Measurements from ENCODE around the gene HACE1.

HACE1 gene

DNA sequence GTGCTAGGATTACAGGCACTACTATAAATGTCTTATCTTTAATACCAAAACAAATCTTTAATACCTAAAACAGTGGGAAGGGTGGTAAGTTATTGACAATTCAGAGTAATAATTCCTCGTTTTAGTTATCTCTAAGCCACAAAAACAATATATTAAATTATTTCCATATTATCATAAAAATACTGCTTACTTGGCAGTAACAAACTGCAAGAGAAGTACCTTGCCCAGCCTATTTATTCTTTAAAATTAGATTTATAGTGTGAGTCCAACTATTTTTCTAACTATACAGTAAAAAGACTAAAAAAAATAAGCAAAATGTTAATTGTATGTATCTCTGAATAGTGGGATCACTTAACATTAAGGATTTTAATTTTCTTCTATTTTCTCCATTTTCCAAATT lies 123.2 kb downstream of the HACE1 start:
- DNase-seq (ENCODE audit: low spot score), result no peak

DNA sequence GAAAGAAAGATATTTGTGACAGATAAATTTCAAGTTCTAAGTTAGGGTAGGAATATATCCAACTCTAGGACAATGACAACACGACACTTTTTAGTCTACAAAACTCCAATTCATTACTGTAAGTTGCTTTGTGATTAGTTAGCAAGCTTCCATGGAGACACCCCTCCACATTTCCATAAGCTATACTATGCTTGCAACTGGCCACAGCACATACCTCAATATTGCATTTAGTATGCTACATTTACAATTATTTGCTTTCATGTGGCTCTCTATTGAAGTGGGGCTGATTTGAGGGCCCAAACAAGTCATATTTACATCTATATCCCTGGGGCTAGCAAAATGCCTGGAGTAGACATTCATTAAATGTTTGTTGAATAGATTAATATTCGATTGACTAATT lies 129.3 kb downstream of the HACE1 start:
- no peak for DNase-seq (ENCODE audit: low spot score)

DNA sequence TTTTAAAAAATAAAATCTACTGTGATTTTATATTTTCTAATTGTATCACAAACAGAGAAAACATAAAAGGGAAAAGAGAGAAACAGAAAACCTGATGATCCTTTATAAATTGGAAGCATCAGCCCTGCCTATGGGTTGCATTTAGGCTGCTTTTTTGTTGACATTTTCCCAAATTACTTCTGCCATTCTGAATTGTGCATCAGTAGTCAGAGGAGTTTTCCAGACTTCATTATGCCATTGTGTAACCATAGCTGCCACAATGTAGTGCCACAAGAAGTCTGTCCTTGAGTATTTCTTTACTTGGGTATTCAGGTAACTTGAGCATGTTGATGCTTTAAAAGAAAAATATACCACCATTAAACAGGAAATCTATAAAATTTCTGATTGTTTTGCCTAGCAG lies 130.3 kb downstream of the HACE1 start:
- DNase-seq (ENCODE audit: low spot score), result no peak

DNA sequence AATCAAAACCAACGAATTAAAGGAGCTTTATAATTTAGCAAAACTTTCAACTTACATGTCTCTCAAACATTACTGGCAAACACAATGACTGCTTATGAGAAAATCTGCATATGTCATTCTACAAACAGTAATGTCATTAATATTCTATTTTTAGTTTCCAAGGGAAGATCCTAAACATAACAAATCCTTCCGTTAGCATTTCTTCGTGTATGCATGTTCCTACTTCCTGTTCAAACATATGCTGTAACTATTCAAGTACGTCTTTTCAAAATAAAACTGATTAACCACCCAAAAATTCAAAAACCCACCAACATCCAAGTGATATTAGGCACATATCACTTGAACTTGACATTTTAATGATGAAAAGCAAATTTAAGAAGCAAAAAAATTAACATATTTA lies 131.3 kb downstream of the HACE1 start:
- no peak for DNase-seq (ENCODE audit: low spot score)

DNA sequence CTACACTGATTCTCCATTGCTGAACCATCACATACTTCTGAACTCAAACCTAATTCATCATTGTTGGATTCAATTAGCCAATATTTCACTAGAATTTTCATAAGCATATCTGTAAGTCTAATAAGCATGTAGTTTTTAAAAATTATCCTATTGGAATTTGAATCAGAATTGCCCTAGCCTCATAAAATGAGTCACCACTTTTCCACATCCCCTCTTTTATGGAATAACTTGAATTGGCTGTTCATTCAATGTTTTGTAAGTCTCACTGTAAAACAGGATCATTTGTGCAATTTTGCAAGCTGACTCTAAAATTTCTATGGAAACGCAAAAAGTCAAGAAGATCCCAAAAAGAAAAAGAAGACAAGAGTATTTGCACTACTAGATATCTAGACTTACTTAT lies 141.0 kb downstream of the HACE1 start:
- DNase-seq (ENCODE audit: low spot score), result no peak

DNA sequence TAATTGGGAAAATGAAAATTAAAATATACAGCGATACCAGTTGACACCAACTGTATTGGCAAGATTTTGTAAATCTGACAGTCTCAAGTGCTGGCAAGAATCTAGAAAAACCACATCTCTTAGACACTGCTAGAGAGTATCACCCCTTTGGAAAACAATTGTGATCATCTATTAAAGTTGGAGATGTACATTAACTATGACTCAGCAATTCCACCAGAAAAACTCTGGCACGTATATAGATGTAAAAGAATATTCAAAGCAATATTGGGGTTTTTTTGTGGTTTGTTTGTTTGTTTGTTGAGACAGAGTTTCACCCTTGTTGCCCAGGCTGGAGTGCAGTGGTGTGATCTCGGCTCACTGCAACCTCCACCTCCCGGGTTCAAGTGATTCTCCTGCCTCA lies 142.9 kb downstream of the HACE1 start:
- DNase-seq (ENCODE audit: low spot score), result no peak

DNA sequence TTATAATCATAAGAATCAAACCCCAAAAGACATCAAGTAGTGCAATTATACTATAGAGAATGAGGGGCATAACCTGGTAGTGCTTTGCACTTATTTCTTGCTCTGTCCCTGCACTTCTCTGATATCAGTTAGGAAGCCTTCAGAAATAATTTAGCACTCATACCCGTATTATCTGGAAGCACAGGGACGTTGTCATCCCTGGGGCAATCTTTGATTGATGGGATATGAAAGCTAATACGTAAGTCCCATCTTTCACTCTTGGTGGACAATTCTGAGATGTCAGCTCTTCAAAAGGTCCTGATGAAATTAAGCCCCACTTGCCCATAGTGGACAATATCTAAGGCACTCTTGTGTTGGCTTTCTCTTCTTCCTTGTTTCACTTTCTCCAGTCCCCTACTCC lies 144.9 kb downstream of the HACE1 start:
- DNase-seq (ENCODE audit: low spot score), result no peak

DNA sequence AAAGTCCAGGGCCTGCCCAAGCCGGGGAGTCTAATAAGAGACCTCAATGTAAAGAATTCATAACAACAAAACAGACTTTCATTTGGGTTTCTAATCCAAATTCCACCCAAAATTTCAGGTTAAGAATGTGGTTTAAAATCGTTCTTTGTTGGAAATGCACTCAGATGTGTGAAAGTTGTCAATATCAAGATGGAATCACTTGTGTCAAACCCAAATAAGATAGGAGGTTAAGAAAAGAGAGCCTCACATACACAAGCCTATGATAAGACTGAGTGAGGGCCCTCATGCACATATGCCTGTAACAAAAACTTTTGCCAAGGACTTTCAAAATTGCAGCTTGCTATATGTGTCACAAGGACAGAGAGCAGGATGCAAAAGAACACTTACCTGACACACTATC lies 145.7 kb downstream of the HACE1 start:
- no peak for DNase-seq (ENCODE audit: low spot score)

DNA sequence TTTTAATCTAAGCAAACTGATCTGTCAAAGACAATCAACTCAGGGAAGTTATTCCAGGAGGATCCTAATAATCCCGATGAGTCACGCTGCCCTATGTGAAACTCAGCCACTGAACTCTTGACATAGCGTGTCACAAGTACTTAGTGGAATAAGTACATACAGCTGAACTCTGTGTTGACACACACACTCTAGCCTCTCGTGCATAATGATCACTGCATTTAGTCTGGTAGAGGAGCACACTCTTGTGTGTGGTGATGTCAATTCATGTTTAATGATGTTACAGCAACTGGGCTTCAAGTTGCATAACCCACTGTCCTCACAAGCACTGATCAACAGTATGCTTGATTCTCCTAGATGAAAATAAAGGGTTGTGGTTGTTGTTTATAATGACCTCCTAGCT lies 148.3 kb downstream of the HACE1 start:
- peak; percentile 54 for DNase-seq (ENCODE audit: low spot score)

DNA sequence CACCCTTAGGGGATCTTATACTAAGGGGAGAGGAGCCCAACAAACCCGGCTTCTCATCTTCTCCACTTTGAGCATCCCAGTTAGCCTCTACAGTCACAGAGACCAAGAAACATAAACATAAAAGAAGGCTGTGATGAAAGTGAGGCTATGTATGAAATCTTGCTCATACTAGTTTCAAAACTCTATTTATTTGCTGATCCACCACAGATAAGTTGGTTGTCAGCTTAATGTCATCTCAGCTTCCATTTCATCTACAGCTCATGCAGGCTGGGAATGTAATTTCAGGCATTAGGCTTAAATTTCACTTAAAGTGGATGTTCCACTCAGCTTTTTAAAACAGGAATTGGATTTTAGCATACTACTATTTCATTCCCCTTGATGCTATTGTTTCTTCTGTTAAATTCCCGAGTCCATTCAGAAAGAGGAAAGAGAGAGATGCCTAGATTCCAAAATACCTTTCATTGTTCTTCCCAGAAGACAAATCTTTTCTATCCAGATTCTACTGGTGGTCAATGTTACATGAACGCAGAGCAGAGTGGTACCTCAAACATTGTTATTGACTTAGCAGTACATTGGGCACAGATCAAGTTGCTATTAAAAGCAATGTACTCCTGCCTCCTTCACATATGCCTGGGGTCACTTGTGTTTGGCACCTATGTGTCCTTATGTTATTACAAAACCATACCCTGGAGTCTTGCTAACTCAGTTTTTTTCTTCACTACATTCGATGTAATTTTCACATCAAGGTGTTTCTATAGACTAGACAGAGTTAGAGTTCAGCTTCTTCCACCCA lies 149.0 kb downstream of the HACE1 start:
- DNase-seq (ENCODE audit: low spot score), result no peak

DNA sequence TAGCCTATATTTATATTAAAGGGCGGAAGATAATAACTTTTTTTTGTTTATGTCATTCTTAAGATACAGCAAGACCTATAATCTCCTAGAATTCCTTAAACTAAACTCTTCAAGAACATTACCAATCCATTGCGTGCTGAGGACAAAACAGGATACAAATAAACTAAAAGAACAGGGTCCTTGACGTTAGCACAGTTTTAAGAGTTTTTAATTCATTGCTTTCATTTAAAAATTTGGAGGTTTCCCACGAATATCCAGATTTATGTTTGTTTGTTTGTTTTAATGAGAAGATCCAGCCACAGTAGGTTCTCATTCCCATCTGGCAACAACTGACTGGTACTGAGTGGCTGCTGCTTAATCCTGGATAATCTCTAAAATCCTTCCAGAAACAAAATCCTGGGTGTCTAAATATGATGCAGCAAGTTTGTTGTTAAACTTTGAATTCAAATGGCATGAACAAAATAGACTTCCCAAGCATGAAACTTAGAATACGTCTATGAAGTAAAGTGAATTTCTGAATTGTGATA lies 153.7 kb downstream of the HACE1 start:
- DNase-seq (ENCODE audit: low spot score), result peak; percentile 54

DNA sequence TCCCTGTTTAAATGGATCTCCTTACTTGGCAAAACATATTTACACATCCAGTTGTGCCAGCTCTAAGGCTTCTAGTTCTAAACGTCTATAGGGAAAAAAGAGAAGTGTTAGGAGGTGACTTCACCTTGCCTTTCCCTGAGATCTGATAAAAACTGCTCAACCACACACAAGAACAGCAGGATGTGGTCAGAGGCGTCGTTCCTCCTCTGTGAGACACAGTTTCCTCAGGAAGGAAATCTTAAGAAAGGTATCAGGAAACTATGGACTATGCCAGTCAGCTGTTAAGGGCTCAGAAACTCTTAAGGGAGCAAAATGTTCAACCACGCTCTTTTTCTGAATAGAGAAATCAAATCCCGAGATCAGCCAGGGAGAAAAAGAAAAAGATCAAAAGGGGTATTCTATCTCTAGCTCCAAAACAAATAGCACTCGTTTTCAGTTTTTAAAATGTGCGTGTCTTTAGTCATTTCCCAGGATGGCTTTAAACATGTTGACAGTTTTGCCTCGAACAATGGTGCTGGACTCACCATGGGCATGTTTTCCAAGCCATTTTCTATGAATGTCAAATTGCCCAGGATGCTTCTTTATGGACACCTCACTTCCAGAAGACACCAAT lies 154.5 kb downstream of the HACE1 start:
- peak; percentile 57 for DNase-seq (ENCODE audit: low spot score)

DNA sequence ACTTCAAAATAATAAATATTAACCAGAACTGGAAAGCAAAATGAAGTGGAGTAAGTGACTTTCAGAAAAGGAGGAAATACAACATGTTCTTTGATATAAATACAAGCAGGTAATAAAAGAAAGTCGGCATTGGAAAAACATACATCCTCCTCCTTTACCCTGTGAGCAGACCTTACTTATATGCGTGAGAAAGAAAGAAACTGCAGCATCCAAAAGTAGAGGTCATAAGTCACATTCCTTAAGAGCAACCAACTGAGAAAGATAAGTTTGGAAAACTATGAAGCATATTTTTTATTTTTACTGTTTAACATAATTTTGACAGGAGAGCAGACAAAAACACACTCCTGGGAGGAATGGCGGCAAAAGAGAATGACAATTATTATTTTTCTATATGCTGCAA lies 155.5 kb downstream of the HACE1 start:
- no peak for DNase-seq (ENCODE audit: low spot score)

DNA sequence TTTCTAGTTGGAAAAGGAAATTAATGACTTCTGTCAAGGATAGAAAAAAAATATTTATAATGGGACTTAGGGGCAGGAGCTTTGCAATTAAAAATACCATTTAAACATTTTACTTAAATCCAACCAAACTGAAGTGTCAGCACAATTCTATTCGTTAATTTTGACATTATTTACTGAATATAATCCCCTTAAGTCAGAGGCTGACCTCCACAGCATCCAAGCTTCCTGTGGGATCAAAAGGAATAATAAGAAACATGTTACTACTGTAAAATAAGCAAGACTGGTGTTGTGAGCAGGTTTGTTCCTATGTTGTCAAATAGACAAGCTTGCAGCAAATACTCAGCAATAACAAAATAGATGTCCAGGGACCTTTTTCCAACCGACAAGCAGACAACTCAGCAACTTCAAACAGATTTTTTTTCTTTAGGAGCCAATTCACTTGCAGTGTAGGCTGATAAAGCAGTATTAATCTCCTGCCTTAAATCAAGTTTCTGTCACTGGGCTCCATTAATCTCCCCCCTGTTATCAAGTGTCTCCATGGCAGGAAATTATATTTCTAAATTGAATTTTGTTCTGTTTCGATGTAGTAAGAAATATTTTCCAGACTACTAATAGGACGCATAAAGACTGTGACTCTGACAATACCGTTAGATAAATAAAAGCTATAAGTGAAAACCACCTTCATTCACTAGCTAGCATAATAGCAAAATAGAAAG lies 157.4 kb downstream of the HACE1 start:
- DNase-seq (ENCODE audit: low spot score), result peak; percentile 79

DNA sequence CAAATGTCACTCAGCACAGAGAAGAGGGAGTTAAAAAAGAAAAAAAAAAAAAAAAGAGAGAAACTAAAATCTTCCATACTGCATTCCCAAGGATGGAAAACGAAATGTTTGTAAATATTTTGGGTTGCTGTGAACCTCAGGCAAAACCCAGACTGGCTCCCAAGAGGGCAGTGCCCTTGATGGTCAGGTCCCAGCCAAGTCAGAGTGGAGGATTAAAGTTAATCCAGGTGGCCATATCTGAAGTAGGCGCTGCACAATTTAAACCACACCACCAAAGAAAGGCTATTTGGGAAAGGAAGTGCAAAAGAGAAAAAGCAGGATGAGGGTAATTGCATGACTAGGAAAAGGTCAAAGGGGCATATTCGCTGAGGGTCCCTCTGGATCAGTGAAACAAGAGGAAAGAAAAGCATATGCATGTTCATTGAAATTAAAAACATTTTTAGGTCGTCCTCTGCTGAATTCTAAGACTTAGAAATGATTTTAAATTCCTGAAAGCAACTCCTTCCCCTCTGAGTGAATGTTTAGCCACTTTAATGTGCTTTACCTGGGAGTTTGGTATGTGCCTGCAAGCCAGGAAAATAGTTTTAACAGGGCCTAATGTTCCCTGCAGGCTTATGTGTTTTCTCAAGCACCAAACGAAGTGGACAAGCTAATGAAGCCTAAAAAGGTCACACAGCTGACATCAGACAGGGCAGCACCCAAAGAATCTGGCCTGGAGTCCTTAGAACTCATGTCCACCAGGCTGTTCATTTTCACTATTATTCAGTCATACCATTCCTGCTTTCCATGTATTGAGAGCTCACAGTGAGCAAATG lies 159.1 kb downstream of the HACE1 start:
- peak; percentile 95 for DNase-seq (ENCODE audit: low spot score)

DNA sequence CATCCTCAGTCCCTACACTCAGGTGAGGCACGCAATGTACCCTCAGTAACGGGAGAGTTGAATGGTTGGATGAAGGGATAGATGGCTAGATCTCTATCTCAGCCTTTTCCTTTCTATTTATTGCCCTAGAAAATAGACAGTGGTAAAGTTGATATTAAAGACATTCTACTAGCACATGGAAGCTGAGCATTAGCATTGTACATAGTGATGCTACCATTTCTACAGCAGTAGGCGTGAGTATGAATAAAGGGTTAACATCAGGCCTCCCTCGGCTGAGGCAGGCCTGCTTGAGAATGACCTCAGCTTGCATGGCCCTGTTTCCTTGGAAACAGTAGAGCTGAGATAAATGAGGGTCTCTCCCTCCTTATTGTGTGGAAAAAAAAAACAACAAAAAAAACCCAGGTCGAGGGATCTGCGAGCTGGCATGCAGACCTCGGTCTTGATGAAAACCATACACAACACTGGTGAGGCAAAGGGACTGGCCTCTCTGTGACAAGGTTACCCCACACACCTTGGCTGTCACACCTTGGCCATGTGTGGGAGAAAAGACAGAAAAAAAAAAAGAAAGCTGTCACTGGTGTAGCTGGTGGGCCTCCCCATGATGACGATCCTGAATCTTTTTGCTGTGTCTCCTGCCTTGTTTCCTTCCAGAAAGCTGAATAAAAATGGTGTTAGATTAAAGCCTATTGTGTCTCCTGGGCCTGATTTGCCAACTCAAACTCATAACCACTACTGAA lies 160.0 kb downstream of the HACE1 start:
- DNase-seq (ENCODE audit: low spot score), result no peak

DNA sequence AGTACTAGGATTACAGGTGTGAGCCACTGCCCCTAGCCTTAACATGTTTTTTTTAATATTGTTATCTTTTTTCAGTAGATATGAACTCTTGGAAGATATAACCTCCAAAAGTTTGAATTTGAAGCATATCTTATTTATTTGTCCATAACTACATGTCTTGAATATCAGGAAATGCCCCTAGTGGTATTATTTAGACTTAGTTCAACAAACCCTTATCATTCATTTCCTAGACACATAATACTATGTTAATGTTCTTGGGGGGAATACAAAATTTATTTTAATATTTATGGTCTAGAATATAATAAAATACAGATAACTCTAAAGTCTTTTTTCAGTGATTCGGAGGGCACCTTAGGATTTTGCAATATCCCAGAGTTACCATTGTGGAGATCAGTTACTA lies 160.7 kb downstream of the HACE1 start:
- DNase-seq (ENCODE audit: low spot score), result no peak

DNA sequence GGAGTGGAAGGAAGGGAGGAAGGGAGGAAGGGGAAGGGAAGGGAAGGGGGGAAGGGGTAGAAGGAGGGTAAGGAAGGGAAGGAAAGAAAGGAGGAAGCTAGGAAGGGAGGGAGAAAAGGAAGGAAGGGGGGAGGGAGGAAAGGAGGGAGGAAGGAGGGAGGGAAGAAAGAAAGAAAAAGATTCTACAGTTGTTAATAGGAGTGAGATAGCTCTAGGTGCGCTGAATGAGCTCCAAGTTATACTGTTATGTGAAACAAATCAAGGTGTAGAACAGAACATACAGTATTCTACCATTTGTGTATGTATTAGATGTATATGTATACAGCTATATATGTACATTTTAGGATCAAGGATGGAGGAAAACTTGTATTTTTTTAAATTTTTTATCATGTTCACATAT lies 167.7 kb downstream of the HACE1 start:
- no peak for DNase-seq (ENCODE audit: low spot score)

DNA sequence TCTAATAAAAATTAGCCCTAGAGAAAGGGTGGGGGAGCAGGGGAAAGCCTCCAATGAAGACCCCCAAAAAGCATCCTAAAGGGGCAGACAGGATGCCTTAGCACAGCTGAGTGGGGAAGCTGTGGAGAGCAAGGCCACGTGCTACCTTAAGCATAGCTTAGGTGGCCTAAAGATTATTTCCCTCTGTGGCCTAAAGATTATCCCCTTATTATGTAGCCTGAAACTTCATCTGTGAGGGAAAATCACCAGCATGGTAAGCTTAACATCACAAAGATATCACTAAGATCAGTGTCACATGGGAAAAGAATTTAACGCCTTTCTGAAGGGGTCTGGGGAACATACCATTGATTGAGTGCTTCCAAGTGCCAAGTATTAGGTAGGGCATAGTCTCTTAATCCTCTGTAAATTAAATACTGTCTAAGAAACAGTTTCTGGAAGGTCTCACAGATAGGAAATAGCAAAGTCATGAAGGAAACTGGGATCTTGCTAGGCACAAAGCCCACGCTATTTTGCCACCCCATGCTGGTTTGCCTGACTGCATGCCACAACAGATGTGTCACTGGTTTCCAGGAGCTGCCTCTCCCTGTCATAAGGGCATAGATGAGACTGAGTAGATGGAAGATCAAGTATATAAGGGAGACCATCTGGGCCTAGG lies 170.0 kb downstream of the HACE1 start:
- peak; percentile 97 for DNase-seq (ENCODE audit: low spot score)

DNA sequence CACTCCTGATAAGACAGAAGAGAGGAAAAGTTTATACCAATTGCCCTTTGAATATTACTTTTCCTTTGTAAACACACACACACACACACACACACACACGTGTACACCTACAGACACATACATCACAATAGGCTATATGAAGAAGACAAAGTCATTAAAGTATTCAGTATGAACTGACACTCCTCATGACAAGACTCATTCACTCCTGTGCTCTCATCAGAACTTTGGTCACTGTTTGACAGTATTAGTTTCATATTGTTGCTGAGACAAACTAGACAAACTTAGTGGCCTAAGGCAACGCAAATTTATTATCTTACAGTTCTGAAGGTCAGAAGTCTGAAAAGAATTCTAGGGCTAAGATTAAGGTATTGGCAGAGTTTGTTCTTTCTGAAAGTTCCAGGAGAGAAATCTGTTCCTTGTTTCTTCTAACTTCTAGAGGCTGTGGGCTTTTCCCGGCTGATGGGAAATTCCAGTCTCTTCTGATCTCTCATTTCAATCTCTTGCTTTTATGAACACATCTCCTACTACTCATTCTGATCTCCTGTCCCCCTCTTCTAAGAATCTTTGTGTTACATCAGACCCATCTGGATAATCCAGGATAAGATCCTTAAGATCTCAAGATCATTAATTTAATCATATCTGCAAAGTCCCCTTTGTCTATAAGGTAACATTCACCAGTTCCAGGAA lies 171.3 kb downstream of the HACE1 start:
- peak; percentile 72 for DNase-seq (ENCODE audit: low spot score)
